BLaER1 treated with 17β-estradiol and CSF1 and Interleukin-3, amounts not matched to agents 10 nM and 100 nM (cell line): ENCODE data around the gene PDGFRB.

Source experiments
- H3K27ac ChIP-seq, 11 experiments: shearing (Covaris generic); formaldehyde crosslinking; 2 replicates each; pipeline ENCODE4 v1.8.1; 2022
- H3K27me3 ChIP-seq, 11 experiments: shearing (Covaris generic); formaldehyde crosslinking; 2 replicates each; pipeline ENCODE4 v1.8.1; 2022
- H3K36me3 ChIP-seq, 11 experiments: shearing (Covaris generic); formaldehyde crosslinking; 2 replicates each; pipeline ENCODE4 v1.8.1; 2022
- H3K4me1 ChIP-seq, 10 experiments: shearing (Covaris generic); formaldehyde crosslinking; 2 replicates each; pipeline ENCODE4 v1.8.1; 2022
- H3K4me2 ChIP-seq, 11 experiments: shearing (Covaris generic); formaldehyde crosslinking; 2 replicates each; pipeline ENCODE4 v1.8.1; 2022
- H3K4me3 ChIP-seq, 10 experiments: shearing (Covaris generic); formaldehyde crosslinking; 2 replicates each; pipeline ENCODE4 v1.8.1; 2022
- H3K9ac ChIP-seq, 11 experiments: shearing (Covaris generic); formaldehyde crosslinking; 2 replicates each; pipeline ENCODE4 v1.8.1; 2022
- H3K9me3 ChIP-seq, 11 experiments: shearing (Covaris generic); formaldehyde crosslinking; replicated peaks in 1 of 11; 2 replicates each; pipeline ENCODE4 v1.8.1; 2022
- H4K20me1 ChIP-seq, 11 experiments: shearing (Covaris generic); formaldehyde crosslinking; 2 replicates each; pipeline ENCODE4 v1.8.1; 2022
- Cebpa-rat ChIP-seq, 11 experiments: shearing (Covaris generic); IDR thresholded peaks; 2 replicates each; pipeline ENCODE4 v1.8.1; 2022

The PDGFRB gene

GRCh38 chr5:150184990-150185912, 29.6 kb upstream of the PDGFRB start:
- peaks cover 27 to 38% (median 29%) of the 10 kb centered on the region in 11 experiments for H3K27me3 ChIP-seq
- H3K4me3 ChIP-seq = no peak overlapping the region
- no peaks in the 10 kb centered on the region for H3K36me3 ChIP-seq
- TF ChIP-seq Cebpa-rat (IDR thresholded peaks at IDR 0.05) = no peak
- peaks cover 0 to 8% (median 0%) of the 10 kb centered on the region in 11 experiments; a peak in 4 of 22 replicates for H4K20me1 ChIP-seq
- H3K9ac ChIP-seq = 0 out of 22 replicates have a peak overlapping the region, but pooled peaks of 1 of the 11 experiments have one; percentile 20
- H3K4me2 ChIP-seq = peak overlapping the region; percentile 24 to 61 (median 33); a peak in 19 of 22 replicates
- no peak overlapping the region for H3K27ac ChIP-seq
- H3K4me1 ChIP-seq = peaks cover 20 to 39% (median 31%) of the 10 kb centered on the region in 10 experiments
- H3K9me3 ChIP-seq = no peaks in the 10 kb centered on the region

GRCh38 chr5:150184006-150184405, 28.4 kb upstream of the PDGFRB start:
- H3K4me1 ChIP-seq = peaks cover 14 to 34% (median 26%) of the 10 kb centered on the region in 10 experiments
- no peak overlapping the region for H3K4me3 ChIP-seq
- no peak for TF ChIP-seq Cebpa-rat (IDR thresholded peaks at IDR 0.05)
- H3K27me3 ChIP-seq = peaks cover 15 to 26% (median 17%) of the 10 kb centered on the region in 11 experiments
- no peaks in the 10 kb centered on the region for H3K9me3 ChIP-seq
- H4K20me1 ChIP-seq = no peaks in the 10 kb centered on the region
- H3K36me3 ChIP-seq = no peaks in the 10 kb centered on the region
- H3K9ac ChIP-seq = no peak overlapping the region
- peak overlapping the region in 2 of 11 experiments; percentile 4 to 16; a peak in 1 of 22 replicates for H3K4me2 ChIP-seq
- H3K27ac ChIP-seq = no peak overlapping the region

GRCh38 chr5:150183436-150183835, 27.8 kb upstream of the PDGFRB start:
- peak overlapping the region in 1 of 11 experiments; percentile 16; a peak in 1 of 22 replicates for H3K4me2 ChIP-seq
- peaks cover 9 to 20% (median 11%) of the 10 kb centered on the region in 11 experiments for H3K27me3 ChIP-seq
- H4K20me1 ChIP-seq = no peaks in the 10 kb centered on the region
- peaks cover 14 to 34% (median 26%) of the 10 kb centered on the region in 10 experiments for H3K4me1 ChIP-seq
- no peak overlapping the region for H3K27ac ChIP-seq
- no peak overlapping the region for H3K4me3 ChIP-seq
- no peaks in the 10 kb centered on the region for H3K9me3 ChIP-seq
- H3K36me3 ChIP-seq = no peaks in the 10 kb centered on the region
- no peak for TF ChIP-seq Cebpa-rat (IDR thresholded peaks at IDR 0.05)
- no peak overlapping the region for H3K9ac ChIP-seq

- Histone ChIP-seq H3K36me3 (no peaks in the 10 kb centered on the region), H3K27me3 (peaks cover 2 to 14% (median 4%) of the 10 kb centered on the region in 11 experiments; a peak in 20 of 22 replicates), H3K4me2 (no peak overlapping the region), H3K9me3 (no peaks in the 10 kb centered on the region), H3K4me3 (no peak overlapping the region), H3K4me1 (peaks cover 14 to 34% (median 26%) of the 10 kb centered on the region in 10 experiments), H4K20me1 (no peaks in the 10 kb centered on the region), H3K27ac (no peak overlapping the region), H3K9ac (no peak overlapping the region)
- no peak for TF ChIP-seq Cebpa-rat (IDR thresholded peaks at IDR 0.05)
Measured at GRCh38 chr5:150182774-150183173, 27.1 kb upstream of the PDGFRB start.

GRCh38 chr5:150181766-150182545, 26.3 kb upstream of the PDGFRB start:
- H4K20me1 ChIP-seq = no peaks in the 10 kb centered on the region
- H3K9ac ChIP-seq = no peak overlapping the region
- H3K36me3 ChIP-seq = no peaks in the 10 kb centered on the region
- H3K4me3 ChIP-seq = no peak overlapping the region
- no peak overlapping the region for H3K4me2 ChIP-seq
- peaks cover 0 to 7% (median 0%) of the 10 kb centered on the region in 11 experiments; a peak in 4 of 22 replicates for H3K27me3 ChIP-seq
- no peaks in the 10 kb centered on the region for H3K9me3 ChIP-seq
- peaks cover 15 to 34% (median 27%) of the 10 kb centered on the region in 10 experiments for H3K4me1 ChIP-seq
- H3K27ac ChIP-seq = no peak overlapping the region
- no peak for TF ChIP-seq Cebpa-rat (IDR thresholded peaks at IDR 0.05)

GRCh38 chr5:150181027-150181426, 25.4 kb upstream of the PDGFRB start:
- Histone ChIP-seq H3K9me3 (no peaks in the 10 kb centered on the region), H3K4me2 (peak overlapping the region in 10 of 11 experiments; percentile 3 to 63 (median 43); a peak in 14 of 22 replicates), H3K27ac (no peak overlapping the region), H3K4me3 (no peak overlapping the region), H3K9ac (peak overlapping the region in 3 of 11 experiments; percentile 8 to 19 (median 16); a peak in 1 of 22 replicates), H4K20me1 (no peaks in the 10 kb centered on the region), H3K36me3 (no peaks in the 10 kb centered on the region), H3K4me1 (peaks cover 19 to 37% (median 25%) of the 10 kb centered on the region in 10 experiments), H3K27me3 (no peaks in the 10 kb centered on the region)
- no peak for TF ChIP-seq Cebpa-rat (IDR thresholded peaks at IDR 0.05)

GRCh38 chr5:150180241-150181026, 24.8 kb upstream of the PDGFRB start:
- Histone ChIP-seq H3K9ac (peak overlapping the region in 4 of 11 experiments; percentile 8 to 57 (median 18); a peak in 2 of 22 replicates), H3K4me2 (peak overlapping the region in 10 of 11 experiments; percentile 3 to 63 (median 43); a peak in 15 of 22 replicates), H3K36me3 (no peaks in the 10 kb centered on the region), H4K20me1 (no peaks in the 10 kb centered on the region), H3K4me1 (peaks cover 16 to 37% (median 27%) of the 10 kb centered on the region in 10 experiments), H3K27ac (peak overlapping the region in 6 of 11 experiments; percentile 0 to 44 (median 17); a peak in 7 of 22 replicates), H3K4me3 (no peak overlapping the region), H3K27me3 (no peaks in the 10 kb centered on the region), H3K9me3 (no peaks in the 10 kb centered on the region)
- no peak for TF ChIP-seq Cebpa-rat (IDR thresholded peaks at IDR 0.05)

- no peak overlapping the region for H3K27ac ChIP-seq
- H3K4me1 ChIP-seq = peaks cover 10 to 38% (median 22%) of the 10 kb centered on the region in 10 experiments
- H3K27me3 ChIP-seq = no peaks in the 10 kb centered on the region
- H3K4me3 ChIP-seq = no peak overlapping the region
- H3K36me3 ChIP-seq = no peaks in the 10 kb centered on the region
- no peak overlapping the region for H3K9ac ChIP-seq
- H3K4me2 ChIP-seq = no peak overlapping the region
- no peaks in the 10 kb centered on the region for H4K20me1 ChIP-seq
- no peaks in the 10 kb centered on the region for H3K9me3 ChIP-seq
- TF ChIP-seq Cebpa-rat (IDR thresholded peaks at IDR 0.05) = no peak
Measured at GRCh38 chr5:150179019-150179620, 23.5 kb upstream of the PDGFRB start.
